Stimulated activated naive CD8-positive, alpha-beta T cell treated with anti-CD3 and anti-CD28 coated beads, Interleukin-15, Interleukin-2, amounts not matched to agents 100 U/mL and 50 U/mL, for 24 hours (primary cell): ENCODE data around the gene FUT8.
"Not testable (repeated sequence)": the region's sequence is repeated elsewhere in the genome, so short reads cannot be mapped to it uniquely, and the experiment has no call there.

Experiments used
- ATAC-seq: fragments of 150-1000 bp; cut with Tn5 transposase; one replicate; pipeline ENCODE4 v1.10.0; 2021
- DNase-seq: peaks from one replicate; pipeline ENCODE4 v3.0.0; 2021

Gene FUT8

GRCh38 chr14:65419593-65420252 is 7.2 kb downstream of the FUT8 start:
- DNase-seq = no peak
- ATAC-seq = no peak

DNA sequence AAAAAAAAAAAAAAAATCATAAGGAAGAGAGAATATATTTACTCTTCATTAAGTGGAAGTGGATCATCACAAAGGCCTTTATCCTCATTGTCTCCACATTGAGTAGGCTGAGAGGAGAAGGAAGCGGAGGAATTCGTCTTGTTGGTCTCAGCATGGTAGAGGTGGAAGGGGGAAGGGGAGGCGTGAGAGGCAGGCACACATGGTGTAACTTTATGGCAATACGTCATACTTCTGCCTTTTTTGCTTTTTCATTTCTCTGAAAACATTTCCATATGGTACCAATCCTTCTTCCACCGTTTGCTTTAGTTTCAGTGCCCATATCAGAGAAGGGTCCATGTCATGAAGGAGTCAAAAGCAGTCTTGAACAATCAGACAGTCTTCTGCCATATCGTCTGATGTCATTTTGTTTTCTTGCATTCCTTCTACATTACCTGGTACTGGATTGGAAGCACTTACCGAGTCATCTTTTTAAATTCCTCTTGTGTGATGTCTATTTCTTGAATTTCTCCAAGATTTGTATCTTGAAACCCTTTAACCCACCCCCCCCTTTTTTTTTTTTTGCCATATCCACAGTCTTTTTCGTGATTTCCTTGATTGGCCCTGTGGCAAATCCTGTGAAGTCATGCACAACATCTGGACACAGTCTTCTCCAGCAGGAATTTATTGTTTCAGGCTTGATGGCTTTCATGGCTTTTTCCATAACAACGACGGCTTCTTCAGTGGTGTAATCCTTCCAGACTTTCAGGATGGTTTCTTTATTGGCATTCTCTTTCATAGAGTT is 8.9 kb downstream of the FUT8 start:
- DNase-seq (no peak), ATAC-seq (no peak)

DNA sequence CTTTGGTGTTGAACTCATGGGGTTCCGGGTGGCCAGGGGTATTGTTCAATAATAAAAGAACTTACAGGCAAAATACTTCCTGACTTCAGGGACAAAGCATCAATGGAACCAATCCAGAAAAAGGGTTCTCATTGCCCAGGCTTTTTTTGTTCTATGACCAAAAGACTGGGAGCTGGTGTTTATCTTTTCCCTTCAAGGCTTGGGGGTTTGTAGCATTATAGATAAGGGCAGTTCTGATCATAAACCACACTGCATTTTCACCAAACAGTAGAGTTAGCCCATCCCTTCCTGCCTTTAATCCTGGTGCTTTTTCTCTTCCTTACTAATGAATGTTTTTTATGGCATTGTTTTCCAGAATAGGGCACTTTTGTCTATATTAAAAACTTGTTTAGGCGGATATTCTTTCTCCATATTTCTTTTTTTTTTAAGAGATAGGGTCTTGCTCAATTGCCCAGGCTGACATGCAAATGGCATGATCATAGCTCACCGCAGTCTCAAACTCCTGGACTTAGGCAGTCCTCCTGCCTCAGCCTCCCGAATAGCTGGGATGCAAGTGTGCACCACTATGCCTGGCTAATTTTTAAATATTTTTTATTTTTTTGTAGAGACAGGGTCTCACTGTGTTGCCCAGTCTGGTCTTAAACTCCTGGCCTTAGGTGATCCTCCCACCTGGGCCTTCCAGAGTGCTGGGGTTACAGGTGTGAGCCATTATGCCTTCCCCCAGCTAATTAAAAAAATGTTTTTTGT is 9.7 kb downstream of the FUT8 start:
- ATAC-seq = no peak
- DNase-seq = no peak

GRCh38 chr14:65423982-65424381 is 11.5 kb downstream of the FUT8 start:
- ATAC-seq = no peak
- no peak for DNase-seq

DNA sequence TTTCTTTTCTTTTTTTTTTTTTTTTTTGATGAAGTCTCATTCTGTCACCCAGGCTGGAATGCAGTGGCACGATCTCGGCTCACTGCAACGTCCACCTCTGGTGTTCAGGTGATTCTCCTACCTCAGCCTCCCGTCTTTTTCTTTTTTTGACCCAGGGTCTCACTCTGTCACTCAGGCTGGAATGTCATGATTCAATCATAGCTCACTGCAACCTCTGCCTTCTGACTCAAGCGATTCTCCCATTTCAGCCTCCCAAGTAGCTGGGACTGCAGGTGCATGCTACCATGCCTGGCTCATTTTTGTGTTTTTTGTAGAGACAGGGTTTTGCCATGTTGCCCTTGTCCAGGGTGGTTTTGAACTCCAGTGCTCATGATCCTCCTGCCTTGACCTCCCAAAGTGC is 12.0 kb downstream of the FUT8 start:
- ATAC-seq = no peak
- DNase-seq = no peak

DNA sequence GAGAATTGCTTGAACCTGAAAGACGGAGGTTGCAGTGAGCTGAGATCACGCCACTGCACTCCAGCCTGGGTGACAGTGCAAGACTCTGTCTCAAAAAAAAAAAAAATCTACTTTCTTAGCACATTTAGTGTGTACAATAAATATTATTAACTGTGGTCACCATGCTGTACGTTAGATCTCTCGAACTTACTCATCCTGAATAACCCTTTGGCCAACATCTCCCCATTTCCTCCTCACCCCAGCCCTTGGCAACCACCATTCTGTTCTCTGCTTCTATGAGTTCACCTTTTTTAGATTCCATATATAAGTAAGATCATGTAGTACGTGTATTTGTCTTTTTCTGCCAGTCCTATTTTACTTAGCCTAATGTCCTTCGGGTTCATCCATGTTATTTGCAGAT is 13.4 kb downstream of the FUT8 start:
- DNase-seq = no peak
- no peak for ATAC-seq

- not testable (repeated sequence) for ATAC-seq, DNase-seq
Observed at GRCh38 chr14:65426902-65427301, 14.4 kb downstream of the FUT8 start.

DNA sequence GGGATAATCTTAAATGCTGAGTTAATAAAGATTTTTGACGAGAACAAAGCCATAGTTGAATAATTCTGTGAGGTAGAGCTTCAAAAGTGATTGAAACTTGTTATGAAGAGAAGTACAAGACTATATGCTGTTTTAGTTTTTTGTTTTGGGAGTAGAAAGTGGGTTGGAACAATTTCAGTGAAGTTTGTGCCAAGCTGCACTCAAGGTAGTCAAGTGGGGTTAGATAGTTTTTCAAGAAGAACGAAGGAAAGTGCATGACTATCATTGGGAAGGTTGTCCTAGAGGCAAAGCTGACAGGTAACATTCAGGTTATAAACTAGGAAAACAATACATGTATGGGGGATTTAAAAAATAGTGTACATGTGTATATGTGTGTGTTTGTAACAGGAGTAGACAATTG is 16.2 kb downstream of the FUT8 start:
- no peak for DNase-seq
- ATAC-seq = no peak

DNA sequence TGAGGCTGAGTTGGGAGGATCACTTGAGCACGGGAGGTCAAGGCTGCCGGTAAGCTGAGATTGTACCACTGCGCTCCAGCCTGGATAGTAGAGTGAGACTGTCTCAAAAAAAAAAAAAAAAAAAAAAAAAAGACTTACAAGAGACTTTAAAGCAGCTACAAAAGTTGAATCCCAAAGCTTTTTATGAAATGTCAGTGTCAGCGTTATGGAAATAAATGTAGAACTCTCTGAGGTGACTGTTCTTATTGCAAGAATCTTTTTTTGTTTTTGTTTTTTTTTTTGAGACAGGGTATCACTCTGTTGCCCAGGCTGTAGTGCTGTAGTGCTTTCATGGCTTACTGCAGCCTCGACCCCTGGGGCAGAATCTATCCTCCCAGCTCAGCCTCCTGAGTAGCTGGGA is 17.2 kb downstream of the FUT8 start:
- ATAC-seq (no peak), DNase-seq (no peak)

GRCh38 chr14:65431245-65431644 is 18.7 kb downstream of the FUT8 start:
- no peak for DNase-seq
- ATAC-seq = no peak

DNA sequence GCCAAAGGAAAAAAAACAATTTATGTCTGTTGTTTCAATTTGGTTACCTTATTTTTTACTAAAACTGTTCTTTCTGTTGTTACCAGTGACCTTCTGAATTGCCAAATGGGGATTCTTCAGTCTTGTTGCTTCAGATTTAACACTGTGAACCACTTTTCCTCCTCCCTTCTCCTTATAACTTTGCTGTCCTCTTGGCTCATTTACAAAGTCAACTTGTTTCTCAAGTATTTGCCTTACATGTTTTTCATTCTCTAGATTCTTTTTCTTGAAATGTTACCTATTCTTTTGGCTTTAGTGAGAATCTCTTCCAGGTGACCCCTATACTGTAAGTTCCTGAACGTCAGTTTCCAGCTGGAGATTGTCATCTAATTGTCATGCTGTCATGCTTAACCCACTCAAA is 19.4 kb downstream of the FUT8 start:
- no peak for ATAC-seq
- DNase-seq = no peak

DNA sequence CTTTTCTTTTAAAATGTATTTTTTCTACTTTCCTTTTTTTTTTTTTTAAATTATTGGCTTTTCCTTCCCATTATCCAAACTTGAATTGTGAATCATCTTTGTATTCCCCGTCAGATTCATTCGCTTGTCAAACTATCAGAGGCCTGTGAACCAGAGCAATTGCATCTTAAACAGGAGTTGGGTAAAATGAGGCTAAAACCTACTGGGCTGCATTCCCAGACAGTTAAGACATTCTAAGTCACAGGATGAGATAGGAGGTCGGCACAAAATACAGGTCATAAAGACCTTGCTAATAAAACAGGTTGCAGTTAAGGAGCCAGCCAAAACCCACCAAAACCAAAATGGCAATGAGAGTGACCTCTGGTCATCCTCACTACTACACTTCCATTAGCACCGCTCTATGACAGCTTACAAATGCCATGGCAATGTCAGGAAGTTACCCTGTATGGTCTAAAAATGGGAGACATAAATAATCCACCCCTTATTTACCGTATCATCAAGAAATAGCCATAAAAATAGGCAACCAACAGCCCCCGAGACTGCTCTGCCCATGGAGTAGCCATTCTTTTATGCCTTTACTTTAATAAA is 19.9 kb downstream of the FUT8 start:
- DNase-seq = no peak
- ATAC-seq = no peak

GRCh38 chr14:65433157-65433556 is 20.6 kb downstream of the FUT8 start:
- DNase-seq (no peak), ATAC-seq (no peak)

DNA sequence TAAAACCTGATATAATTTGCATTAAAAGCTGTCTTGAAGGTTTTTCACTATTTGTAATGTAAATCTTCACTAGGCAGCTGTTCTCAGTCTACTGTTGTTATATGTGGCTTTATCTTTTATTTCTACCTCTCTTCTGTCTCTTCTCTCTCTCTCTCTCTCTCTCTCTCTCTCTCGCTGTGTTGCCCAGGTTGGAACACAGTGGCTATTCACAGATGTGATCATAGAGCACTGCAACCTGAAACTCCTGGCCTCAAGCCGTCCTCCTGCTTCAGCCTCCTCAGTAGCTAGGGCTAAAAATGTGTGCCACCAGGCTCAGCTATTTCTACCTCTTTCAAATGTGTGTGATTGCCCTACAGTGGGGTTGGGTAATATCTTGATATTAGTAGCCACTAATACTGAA is 21.1 kb downstream of the FUT8 start:
- no peak for DNase-seq

GRCh38 chr14:65434216-65434850 is 21.8 kb downstream of the FUT8 start:
- DNase-seq (no peak), ATAC-seq (no peak)

More for the DNA sequence above, 21.1 kb downstream of the FUT8 start:
- ATAC-seq = no peak

- DNase-seq (no peak), ATAC-seq (peak; percentile 96)
Observed at GRCh38 chr14:65438266-65438933, 25.9 kb downstream of the FUT8 start.

GRCh38 chr14:65439117-65439516 is 26.6 kb downstream of the FUT8 start:
- ATAC-seq (no peak), DNase-seq (no peak)

GRCh38 chr14:65440230-65440629 is 27.7 kb downstream of the FUT8 start:
- ATAC-seq (no peak), DNase-seq (no peak)

DNA sequence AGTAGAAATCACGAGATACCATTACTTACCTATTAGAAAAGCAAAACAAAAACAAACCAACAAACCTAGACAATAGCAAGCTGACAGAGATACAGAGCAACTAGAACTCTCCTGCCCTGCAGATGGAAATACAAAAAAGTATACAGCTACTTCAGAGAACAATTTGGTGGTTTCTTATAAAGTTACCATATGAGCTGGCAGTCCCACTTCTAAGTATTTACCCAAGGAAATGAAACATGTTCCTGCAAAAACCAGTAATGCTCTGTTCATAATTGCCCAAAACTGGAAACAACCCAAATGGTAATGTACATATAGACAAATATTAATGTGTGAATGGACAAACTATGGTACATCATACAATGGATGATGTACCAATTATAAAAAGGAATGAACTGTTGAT is 31.7 kb downstream of the FUT8 start:
- ATAC-seq (peak; percentile 63), DNase-seq (no peak)

DNA sequence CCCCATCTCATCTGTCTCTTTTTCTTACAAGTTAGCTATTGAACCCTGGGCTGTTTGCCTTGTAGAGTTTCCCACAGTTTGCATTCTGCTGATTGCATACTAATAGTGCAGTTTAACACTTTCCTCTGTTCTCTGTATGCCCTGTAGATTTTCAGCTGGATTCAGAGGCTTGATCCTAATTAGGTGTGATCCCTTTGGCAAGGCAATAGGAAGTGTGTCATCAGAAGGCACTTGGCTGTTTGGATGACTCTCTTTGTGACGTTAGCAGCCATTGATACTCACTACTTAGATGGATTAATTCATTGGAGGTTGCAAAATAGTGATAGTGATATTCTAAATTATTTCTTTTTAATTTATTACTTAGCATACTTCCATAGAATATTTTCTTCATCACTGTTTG is 33.6 kb downstream of the FUT8 start:
- DNase-seq (no peak), ATAC-seq (no peak)

- DNase-seq (no peak), ATAC-seq (no peak)
Observed at GRCh38 chr14:65449647-65450046, 37.1 kb downstream of the FUT8 start.
